GM21360 (cell line): ENCODE measurements around the gene GRK6.
"Not testable (repeated sequence)": the region's sequence is repeated elsewhere in the genome, so short reads cannot be mapped to it uniquely, and the experiment has no call there.

Experiments used
- ATAC-seq: cut with Tn5 transposase; IDR thresholded peaks from one replicate; pipeline ENCODE4 v1.9.1; 2021; ENCODE audit warnings: mild to moderate bottlenecking, moderate library complexity; ENCODE audit not compliant: unreplicated experiment

The GRK6 gene

DNA sequence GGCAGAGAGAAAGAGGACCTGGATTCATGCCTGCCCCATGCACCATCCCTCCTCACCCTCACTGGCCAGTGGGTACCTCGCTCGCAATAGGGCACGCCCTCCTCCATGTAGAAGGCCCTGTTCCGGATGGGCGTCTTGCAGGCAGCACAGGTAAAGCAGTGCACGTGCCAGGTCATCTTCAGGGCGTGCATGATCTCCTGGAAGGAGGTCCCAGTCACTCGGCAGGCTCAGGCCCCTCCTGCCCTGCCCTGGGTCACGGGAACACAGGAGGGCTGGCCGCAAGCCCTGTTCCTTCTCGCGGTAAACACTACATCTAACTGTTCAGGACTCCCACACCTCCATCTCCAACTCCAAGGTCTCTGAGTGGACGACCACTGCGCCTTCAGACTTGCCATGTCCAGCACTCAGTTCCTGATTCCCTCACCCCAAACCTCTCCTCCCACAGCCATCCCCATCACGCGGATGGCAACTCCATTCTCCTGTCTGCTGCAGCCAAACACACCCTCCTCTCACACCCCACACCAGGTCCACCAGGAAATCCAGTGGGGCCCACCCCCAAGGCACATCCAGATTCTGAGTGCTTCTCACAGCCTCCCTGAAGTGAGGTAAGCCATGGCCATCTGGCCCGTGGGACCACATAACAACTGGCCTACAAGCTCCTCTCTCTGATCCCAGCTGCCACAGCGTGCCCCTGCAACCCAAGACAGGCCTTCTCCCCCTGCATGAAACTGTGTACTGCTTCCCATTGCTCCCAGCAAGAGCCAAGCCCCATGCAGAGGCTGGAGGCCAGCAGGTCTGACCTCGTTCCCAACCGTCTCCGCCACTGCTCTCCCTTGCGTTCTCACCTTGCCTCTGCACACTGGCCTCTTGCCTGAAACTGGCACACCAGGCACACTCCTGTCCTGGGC, 57.8 kb downstream of the GRK6 start:
- ATAC-seq: no peak

DNA sequence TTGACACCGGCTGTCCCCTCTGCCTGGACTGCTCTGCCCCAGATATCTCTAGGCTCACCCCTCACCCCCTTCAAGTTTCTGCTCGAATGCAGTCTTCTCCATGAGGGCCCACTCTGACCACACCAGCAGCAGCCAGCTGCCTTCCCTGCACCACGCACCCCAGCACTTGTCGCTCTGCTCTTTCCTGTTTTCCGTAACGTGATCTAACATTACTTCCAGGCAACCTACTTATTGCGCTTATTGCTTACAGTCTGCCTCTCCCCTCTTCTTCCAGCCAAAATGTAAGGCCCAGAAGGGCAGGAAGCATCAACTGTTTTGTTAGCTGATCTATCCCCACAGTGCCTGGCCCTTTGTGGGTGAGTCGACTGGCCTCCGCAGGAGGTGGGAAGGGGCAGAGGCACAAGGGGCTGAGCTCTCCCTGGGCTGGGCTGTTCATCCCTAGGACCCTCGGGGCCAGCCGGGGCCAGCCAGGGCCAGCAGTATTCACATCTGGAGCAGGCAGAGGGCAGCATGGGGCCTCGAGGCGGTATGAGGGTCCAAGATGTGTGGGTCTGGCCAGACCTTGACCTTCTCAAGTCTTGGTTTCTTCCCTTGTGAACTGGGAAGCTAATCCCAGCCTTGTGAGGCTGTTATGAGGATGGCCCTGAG, 58.5 kb downstream of the GRK6 start:
- ATAC-seq: no peak

- not testable (repeated sequence) for ATAC-seq
Observed at GRCh38 chr5:177485753-177486152, 59.3 kb downstream of the GRK6 start.

DNA sequence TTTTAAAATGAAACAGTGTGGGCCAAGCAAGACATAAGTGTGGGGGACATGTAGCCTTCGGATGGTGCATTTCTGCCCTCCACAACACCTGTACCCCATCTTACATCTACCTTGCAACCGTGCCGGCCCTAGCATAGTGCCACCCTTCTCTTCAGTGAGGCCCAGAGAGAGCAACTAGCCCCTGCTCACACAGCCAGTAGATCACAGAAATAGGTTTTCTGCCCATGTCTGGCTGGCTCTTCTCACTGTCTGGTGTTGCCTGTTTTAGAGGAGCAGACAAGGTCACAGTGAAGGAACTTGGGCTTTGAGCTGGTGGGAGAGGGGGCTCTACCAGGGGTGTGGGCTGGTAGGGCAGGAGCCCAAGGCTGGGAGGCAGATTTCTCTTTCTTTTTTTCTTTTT, 59.8 kb downstream of the GRK6 start:
- ATAC-seq: no peak

DNA sequence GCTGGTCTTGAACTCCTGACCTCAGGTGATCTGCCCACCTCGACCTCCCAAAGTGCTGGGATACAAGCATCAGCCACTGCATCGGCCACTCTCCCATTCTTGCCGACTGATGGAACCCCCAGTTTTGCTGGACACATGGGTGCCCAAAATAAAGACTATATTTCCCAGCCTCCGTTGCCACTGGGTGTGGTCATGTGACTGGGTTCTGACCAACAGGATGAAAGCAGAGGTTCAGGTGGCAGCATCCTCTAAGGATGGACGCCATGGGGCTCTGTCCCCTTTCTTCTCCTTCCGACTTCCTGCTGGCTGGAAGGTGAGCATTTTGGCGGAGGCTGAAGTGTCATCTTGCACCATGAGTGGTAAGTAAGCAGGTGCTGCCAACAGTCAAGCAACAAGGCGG, 60.7 kb downstream of the GRK6 start:
- ATAC-seq: no peak

DNA sequence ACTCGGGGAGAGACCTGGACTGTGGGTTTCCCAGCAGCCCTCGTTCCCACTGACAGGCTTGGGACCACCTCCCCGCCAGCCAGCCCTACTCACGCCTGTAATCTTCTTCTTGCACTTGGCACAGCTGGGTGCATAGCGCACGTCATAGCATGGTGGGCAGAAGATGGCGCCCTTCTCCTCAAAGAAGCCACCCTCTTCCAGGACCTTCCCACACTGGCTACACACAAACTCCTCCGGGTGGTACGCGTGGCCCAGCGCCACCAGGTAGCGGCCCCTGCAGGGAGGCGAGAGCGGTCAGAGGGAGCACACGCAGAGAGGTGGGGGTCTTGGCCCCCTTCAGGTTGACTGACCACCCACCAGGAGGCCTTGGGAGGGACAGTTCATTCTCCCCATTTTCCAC, 61.5 kb downstream of the GRK6 start:
- ATAC-seq: no peak

DNA sequence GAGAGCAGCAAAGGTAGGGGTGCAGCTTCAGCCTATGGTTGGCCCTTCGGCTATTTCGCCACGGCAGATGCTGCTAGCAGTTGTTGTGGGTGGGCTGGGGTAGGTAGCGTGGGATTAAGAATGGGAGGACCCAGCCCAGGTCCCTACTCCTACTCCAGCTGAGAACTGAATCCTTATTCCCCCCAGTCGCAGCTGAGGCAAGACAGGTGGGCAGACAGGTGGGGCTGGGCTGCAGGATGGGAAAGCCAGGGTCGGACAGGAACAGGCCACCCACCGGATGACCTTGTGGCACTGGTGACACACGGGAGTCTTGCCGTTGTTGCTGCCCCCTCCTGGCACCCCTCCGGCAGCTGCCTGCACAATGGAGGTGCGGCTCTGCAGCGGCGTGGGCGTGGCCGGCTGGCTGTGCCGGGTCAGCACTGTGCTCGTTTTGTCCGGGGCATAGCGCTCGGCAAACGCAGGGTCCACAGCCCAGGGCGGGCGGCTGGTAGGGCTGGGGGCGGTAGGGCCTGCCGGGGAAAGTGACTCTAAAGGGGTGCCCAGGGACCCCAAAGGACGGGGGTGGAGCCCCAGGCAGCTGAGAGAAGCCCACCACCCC, 62.7 kb downstream of the GRK6 start:
- no peak for ATAC-seq

- no peak for ATAC-seq
Observed at GRCh38 chr5:177490311-177490991, 64.0 kb downstream of the GRK6 start.

- no peak for ATAC-seq
Observed at GRCh38 chr5:177490992-177491391, 64.5 kb downstream of the GRK6 start.

DNA sequence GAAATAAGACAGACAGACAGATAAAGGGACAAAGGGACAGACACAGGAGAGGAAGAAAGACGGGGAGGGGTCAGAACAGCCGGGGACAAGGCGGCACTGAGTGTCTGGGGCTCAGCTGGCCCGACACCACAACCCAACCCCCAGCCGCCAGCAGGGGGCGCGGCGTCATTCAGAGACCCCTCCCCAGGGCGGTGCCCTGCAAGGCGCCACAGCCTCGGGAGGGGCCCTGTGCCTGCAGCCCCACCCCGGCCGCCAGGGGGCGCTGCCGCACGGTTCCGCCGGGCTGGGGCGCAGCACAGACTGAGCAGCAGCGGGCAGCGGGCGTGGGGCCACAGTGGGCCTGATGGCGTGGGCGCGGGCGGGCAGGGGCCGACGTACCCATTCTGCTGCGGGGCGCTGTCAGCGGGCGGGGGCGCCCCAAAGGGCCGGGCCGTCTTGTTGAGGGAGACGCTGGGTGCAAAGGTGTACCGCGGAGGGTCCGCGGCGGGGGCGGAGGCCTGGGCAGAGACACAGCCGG, 65.0 kb downstream of the GRK6 start:
- ATAC-seq: no peak

- ATAC-seq: no peak
Observed at GRCh38 chr5:177491983-177492746, 65.7 kb downstream of the GRK6 start.
